Peyer's patch (tissue), 4 donors: ENCODE measurements around the gene PSMB11.

ENCODE experiments used
- POLR2A ChIP-seq, 2 donors: fragments of 450-650 bp; IDR thresholded peaks; one replicate each; pipeline ENCODE4 v1.5.1; 2017; ENCODE audit warnings: antibody characterized with exemption in 2 of 2, mild to moderate bottlenecking in 2 of 2, moderate library complexity in 2 of 2
- TF ChIP-seq, protein P1 (sequence below), 6 experiments: fragments of 450-650 bp in 4 of 6; fragments of 200-600 bp in 2 of 6; sonication (generic) in 1 of 6; IDR thresholded peaks; one replicate each; pipeline ENCODE4 v1.5.1; 2017 to 2019; ENCODE audit warnings: antibody characterized with exemption in 6 of 6, mild to moderate bottlenecking in 3 of 6, moderate library complexity in 1 of 6

DNA sequence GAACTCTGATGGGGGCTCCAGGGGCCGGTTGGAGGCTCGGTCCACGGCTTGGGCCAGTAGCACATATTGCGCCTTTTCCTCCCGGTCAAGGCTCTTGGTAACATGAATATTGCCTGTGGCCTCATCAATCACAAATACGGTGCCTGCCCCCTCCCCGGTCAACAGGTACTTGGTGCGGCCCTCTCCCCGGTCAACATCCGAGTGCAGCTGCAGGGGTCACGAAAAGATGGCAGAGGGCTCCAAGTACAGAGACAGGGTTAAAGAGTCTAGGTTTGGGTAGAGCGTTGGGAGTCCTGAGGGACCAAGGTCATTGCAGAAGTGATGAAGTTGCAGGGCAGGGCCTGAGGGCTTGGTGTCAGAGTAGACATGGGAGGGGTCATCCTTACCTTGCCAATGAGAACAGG is 13.1 kb downstream of the PSMB11 start:
- TF ChIP-seq, protein P1, sequence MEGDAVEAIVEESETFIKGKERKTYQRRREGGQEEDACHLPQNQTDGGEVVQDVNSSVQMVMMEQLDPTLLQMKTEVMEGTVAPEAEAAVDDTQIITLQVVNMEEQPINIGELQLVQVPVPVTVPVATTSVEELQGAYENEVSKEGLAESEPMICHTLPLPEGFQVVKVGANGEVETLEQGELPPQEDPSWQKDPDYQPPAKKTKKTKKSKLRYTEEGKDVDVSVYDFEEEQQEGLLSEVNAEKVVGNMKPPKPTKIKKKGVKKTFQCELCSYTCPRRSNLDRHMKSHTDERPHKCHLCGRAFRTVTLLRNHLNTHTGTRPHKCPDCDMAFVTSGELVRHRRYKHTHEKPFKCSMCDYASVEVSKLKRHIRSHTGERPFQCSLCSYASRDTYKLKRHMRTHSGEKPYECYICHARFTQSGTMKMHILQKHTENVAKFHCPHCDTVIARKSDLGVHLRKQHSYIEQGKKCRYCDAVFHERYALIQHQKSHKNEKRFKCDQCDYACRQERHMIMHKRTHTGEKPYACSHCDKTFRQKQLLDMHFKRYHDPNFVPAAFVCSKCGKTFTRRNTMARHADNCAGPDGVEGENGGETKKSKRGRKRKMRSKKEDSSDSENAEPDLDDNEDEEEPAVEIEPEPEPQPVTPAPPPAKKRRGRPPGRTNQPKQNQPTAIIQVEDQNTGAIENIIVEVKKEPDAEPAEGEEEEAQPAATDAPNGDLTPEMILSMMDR (IDR thresholded peaks at IDR 0.05): no peak
- no peak for TF ChIP-seq POLR2A (IDR thresholded peaks at IDR 0.05)
